Fibroblast of lung (primary cell): ENCODE results near the gene ANXA3. TPM values are rescaled to one million over a fixed set of nuclear protein-coding genes. Genes with fewer than 3 reads are reported as not detected.
A peak's percentile ranks its signal among the peaks of the same experiment; 100 is the strongest.

ENCODE experiments used
- DNase-seq, 2 donors: peaks; one replicate each; pipeline versions ENCODE4 v3.0.0 to v3.0.0-alpha.2; 2010; ENCODE audit warnings: low read depth in 2 of 2
- H2AFZ ChIP-seq: 2 replicates; pipeline ENCODE4 v1.5.1; 2012; ENCODE audit warnings: low read length, control low read depth, inconsistent platforms
- H3K27ac ChIP-seq: 2 replicates; pipeline ENCODE4 v1.5.1; 2011; ENCODE audit warnings: low read length, control low read depth; ENCODE audit not compliant: insufficient read depth
- H3K27me3 ChIP-seq: 2 replicates; pipeline ENCODE4 v1.5.1; 2011; ENCODE audit warnings: mild to moderate bottlenecking, low read length; ENCODE audit not compliant: control insufficient read depth, insufficient read depth
- H3K36me3 ChIP-seq: 2 replicates; pipeline ENCODE4 v1.5.1; 2011; ENCODE audit warnings: low read length; ENCODE audit not compliant: control insufficient read depth, insufficient read depth
- H3K4me1 ChIP-seq: 2 replicates; pipeline ENCODE4 v1.5.1; 2011; ENCODE audit warnings: low read length; ENCODE audit not compliant: control insufficient read depth, insufficient read depth; ENCODE audit errors: extremely low read depth
- H3K4me2 ChIP-seq: 2 replicates; pipeline ENCODE4 v1.5.1; 2011; ENCODE audit warnings: low read length, control low read depth; ENCODE audit not compliant: insufficient read depth; ENCODE audit errors: extremely low read depth
- H3K4me3 ChIP-seq, 4 experiments: fragments of 200-600 bp in 1 of 4; sonication (generic) in 1 of 4; replicated peaks in 1 of 4; 2 replicates each; pipeline ENCODE4 v1.5.1; 2011 to 2016; ENCODE audit warnings: low read length in 4 of 4, low read depth in 3 of 4, mild to moderate bottlenecking in 3 of 4, control low read depth in 2 of 4, inconsistent platforms in 1 of 4, mixed read lengths in 1 of 4; ENCODE audit not compliant: insufficient read depth in 1 of 4; ENCODE audit errors: control extremely low read depth in 1 of 4
- H3K79me2 ChIP-seq: 2 replicates; pipeline ENCODE4 v1.5.1; 2012; ENCODE audit warnings: mild to moderate bottlenecking, low read length, inconsistent platforms; ENCODE audit not compliant: control insufficient read depth, insufficient read depth
- H3K9ac ChIP-seq: 2 replicates; pipeline ENCODE4 v1.5.1; 2011; ENCODE audit warnings: mild to moderate bottlenecking, low read length, control low read depth; ENCODE audit not compliant: insufficient read depth
- H3K9me3 ChIP-seq: 2 replicates; pipeline ENCODE4 v1.5.1; 2012; ENCODE audit warnings: low read depth, low read length; ENCODE audit not compliant: control insufficient read depth, insufficient read depth
- H4K20me1 ChIP-seq: 2 replicates; pipeline ENCODE4 v1.5.1; 2011; ENCODE audit warnings: low read length; ENCODE audit not compliant: control insufficient read depth, insufficient read depth; ENCODE audit errors: extremely low read depth
- EZH2 ChIP-seq: IDR thresholded peaks from 2 replicates; pipeline ENCODE4 v1.5.1; 2012; ENCODE audit warnings: low read length, control low read depth, mild to moderate bottlenecking; ENCODE audit errors: missing control alignments
- polyA plus RNA-seq, 2 donors: library from polyadenylated mRNA; depleted of rRNA in 1 of 2; stranded (reverse) in 1 of 2; unstranded in 1 of 2; fragments of >200 nt; gene quantifications; 2 replicates each; pipeline ENCODE4 v1.2.1, GENCODE V29; 2011 to 2012; ENCODE audit warnings: missing spikeins in 1 of 2
- total RNA-seq: library from RNA; depleted of rRNA; stranded (reverse); fragments of >200 nt; gene quantifications from 2 replicates; pipeline ENCODE4 v1.2.1, GENCODE V29; 2014
- TF ChIP-seq, protein P1 (sequence below), 2 donors: IDR thresholded peaks in 1 of 2; conservative IDR thresholded peaks in 1 of 2; 1 replicate in 1 of 2; 2 replicates in 1 of 2; pipeline ENCODE4 v1.5.1; 2011 to 2012; ENCODE audit warnings: low read length in 2 of 2, control low read depth in 1 of 2, inconsistent platforms in 1 of 2, low read depth in 1 of 2, mild to moderate bottlenecking in 1 of 2

The ANXA3 gene
- total and polyA plus RNA-seq, 2 donors (not counting 1 experiment from before 2014, with no cell fraction given): 9.7 to 9.9 TPM

DNA sequence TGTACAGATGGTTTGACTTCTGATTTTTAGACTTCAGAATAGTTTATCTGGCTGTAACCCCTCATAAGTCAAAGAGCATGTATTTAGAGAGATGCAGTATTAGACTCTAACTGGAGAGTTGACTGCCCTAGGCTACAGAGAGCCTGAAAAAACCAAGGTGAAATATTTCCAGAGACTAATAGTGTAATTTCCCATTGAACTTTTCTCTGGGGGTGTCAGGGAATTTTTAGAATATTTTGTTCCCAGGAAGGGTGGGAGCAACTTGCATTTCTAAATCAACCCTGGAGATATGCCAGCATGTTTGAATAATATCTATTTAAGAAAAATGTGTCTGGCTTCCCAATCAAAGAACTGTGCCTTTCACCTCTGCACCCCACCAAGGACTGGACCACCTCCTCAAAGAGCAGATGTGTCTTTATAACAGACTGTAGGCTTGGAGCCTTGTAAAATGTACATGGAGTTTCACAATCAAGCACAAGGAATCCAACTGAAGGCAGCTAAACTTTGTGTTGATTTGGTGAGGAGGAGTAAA, 2.0 kb downstream of the ANXA3 start:
- H3K27ac ChIP-seq: no peak overlapping the region
- TF ChIP-seq EZH2: no peak
- TF ChIP-seq, protein P1, sequence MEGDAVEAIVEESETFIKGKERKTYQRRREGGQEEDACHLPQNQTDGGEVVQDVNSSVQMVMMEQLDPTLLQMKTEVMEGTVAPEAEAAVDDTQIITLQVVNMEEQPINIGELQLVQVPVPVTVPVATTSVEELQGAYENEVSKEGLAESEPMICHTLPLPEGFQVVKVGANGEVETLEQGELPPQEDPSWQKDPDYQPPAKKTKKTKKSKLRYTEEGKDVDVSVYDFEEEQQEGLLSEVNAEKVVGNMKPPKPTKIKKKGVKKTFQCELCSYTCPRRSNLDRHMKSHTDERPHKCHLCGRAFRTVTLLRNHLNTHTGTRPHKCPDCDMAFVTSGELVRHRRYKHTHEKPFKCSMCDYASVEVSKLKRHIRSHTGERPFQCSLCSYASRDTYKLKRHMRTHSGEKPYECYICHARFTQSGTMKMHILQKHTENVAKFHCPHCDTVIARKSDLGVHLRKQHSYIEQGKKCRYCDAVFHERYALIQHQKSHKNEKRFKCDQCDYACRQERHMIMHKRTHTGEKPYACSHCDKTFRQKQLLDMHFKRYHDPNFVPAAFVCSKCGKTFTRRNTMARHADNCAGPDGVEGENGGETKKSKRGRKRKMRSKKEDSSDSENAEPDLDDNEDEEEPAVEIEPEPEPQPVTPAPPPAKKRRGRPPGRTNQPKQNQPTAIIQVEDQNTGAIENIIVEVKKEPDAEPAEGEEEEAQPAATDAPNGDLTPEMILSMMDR (conservative IDR thresholded peaks at IDR 0.05 in 1 of 2, IDR thresholded peaks at IDR 0.05 in 1 of 2; ENCODE audit: low read depth in 1 of 2, low read length in 2 of 2): no peak
- no peaks in the 10 kb centered on the region for H3K9me3 ChIP-seq
- H3K4me2 ChIP-seq: no peak overlapping the region
- H3K9ac ChIP-seq: no peak overlapping the region
- DNase-seq: peak; percentile 33 to 47
- H3K4me1 ChIP-seq: no peaks in the 10 kb centered on the region
- H3K79me2 ChIP-seq: no peaks in the 10 kb centered on the region
- no peak overlapping the region for H2AFZ ChIP-seq
- no peaks in the 10 kb centered on the region for H3K27me3 ChIP-seq
- no peaks in the 10 kb centered on the region for H4K20me1 ChIP-seq
- H3K4me3 ChIP-seq: no peak overlapping the region
- H3K36me3 ChIP-seq: no peaks in the 10 kb centered on the region

DNA sequence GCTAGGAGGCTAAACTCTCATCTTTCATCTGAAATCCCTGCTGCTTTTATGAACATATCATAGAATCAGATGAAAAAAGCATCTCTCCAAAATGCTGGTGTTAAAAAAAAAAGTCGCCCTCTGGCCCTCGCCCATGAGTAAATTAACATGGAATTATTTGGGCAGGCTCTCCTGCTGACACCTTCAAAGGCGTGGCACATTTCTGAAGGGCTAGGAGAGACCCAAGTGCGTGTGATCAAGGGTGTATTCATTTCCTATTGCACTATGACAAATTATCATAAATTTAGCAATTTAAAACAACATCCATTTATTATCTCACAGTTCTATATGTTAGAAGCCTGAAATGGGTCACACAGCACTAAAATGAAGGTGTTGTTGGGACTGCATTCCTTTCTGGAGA, 5.1 kb downstream of the ANXA3 start:
- Histone ChIP-seq H3K4me1 (peaks cover 10% of the 10 kb centered on the region), H3K27me3 (no peaks in the 10 kb centered on the region), H3K27ac (no peak overlapping the region), H3K79me2 (no peaks in the 10 kb centered on the region), H2AFZ (no peak overlapping the region), H3K36me3 (no peaks in the 10 kb centered on the region), H3K4me3 (no peak overlapping the region), H3K9me3 (no peaks in the 10 kb centered on the region), H3K4me2 (no peak overlapping the region), H3K9ac (no peak overlapping the region), H4K20me1 (no peaks in the 10 kb centered on the region)
- no peak for TF ChIP-seq EZH2
- TF ChIP-seq, protein P1 (conservative IDR thresholded peaks at IDR 0.05 in 1 of 2, IDR thresholded peaks at IDR 0.05 in 1 of 2; ENCODE audit: low read depth in 1 of 2, low read length in 2 of 2): no peak
- DNase-seq: no peak

DNA sequence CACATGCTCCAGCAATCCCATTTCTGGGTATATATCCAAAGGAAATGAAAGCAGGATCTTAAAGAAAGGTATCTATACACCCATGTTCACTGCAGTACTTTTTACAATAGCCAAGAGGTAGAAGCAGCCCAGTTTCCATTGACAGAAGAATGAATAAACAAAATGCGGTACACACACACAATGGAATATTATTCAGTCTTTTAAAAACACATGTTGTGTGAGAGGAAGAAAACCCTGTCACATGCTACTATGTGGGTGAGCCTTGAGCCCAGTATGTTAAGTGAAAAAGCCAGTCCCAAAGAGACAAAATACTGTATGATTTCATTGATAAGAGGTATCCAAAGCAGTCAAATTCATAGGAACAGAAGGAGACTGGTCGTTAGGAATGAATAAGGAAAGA, 6.3 kb downstream of the ANXA3 start:
- H4K20me1 ChIP-seq: no peaks in the 10 kb centered on the region
- H3K9ac ChIP-seq: no peak overlapping the region
- no peak overlapping the region for H3K4me3 ChIP-seq
- peaks cover 10% of the 10 kb centered on the region for H3K4me1 ChIP-seq
- H3K27me3 ChIP-seq: no peaks in the 10 kb centered on the region
- H3K9me3 ChIP-seq: no peaks in the 10 kb centered on the region
- no peak overlapping the region for H3K27ac ChIP-seq
- H2AFZ ChIP-seq: no peak overlapping the region
- TF ChIP-seq, protein P1 (conservative IDR thresholded peaks at IDR 0.05 in 1 of 2, IDR thresholded peaks at IDR 0.05 in 1 of 2; ENCODE audit: low read depth in 1 of 2, low read length in 2 of 2): no peak
- DNase-seq: no peak
- H3K36me3 ChIP-seq: no peaks in the 10 kb centered on the region
- H3K4me2 ChIP-seq: no peak overlapping the region
- no peaks in the 10 kb centered on the region for H3K79me2 ChIP-seq
